ENCODE results near the gene CCL27.

The CCL27 gene, protein sequence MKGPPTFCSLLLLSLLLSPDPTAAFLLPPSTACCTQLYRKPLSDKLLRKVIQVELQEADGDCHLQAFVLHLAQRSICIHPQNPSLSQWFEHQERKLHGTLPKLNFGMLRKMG

GRCh38 chr9:34662526-34663302 lies at the start of gene CCL27:
TSS of gene CCL27 (minus strand) at chr9:34662657. CDS start at chr9:34662633, 24 bp downstream.
- H3K4me3 Mint-ChIP-seq = peak within 1 kb of the TSS in 1 of 2 donors; percentile 15
- H3K4me1 Mint-ChIP-seq = peaks cover 48% of the 10 kb centered on the region
- H3K27ac Mint-ChIP-seq = peak within 1 kb of the TSS in 1 of 2 donors; percentile 30
- ATAC-seq (no peak), DNase-seq (no peak)
- no peaks in the 10 kb centered on the region for H3K9me3 Mint-ChIP-seq
- no peaks in the 10 kb centered on the region for H3K27me3 Mint-ChIP-seq

GRCh38 chr9:34712140-34712539 lies 49.7 kb upstream of the CCL27 start:
- Mint-ChIP-seq H3K9me3 (no peaks in the 10 kb centered on the region), H3K27me3 (peaks cover 10% of the 10 kb centered on the region), H3K27ac (no peak overlapping the region), H3K4me1 (no peaks in the 10 kb centered on the region), H3K4me3 (no peak overlapping the region)
- no peak for DNase-seq
- no peak for ATAC-seq

DNA sequence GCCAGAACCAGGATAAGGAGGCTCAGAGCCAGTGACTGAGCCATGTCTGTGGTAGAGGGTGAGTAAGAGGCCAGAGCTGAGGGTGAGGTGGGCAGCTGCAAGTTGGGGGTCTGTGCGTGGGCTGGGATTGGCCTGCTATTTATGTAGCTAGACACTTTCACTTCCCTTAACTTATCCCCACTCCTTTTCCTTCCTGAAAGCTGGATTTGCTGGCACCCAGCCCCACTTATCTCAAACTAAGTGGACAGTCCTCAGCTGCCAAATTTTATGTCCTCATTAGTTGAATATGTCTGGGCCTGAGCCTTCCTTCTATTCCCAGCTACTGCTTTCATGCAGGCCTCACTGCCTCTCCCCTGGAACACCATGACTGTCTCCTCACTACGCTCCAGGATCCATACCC lies 47.6 kb upstream of the CCL27 start, which contains the start of gene CCL21:
Gene CCL21 (minus strand): TSS at position 114 of the 400 bp plus-strand sequence. CDS start 70 bp downstream, at position 44.
- ATAC-seq = no peak
- H3K27ac Mint-ChIP-seq = peak within 1 kb of the TSS in 1 of 2 donors; percentile 55
- no peaks in the 10 kb centered on the region for H3K9me3 Mint-ChIP-seq
- H3K4me1 Mint-ChIP-seq = no peaks in the 10 kb centered on the region
- DNase-seq = no peak
- H3K27me3 Mint-ChIP-seq = peaks cover 10% of the 10 kb centered on the region
- H3K4me3 Mint-ChIP-seq = no peak within 1 kb of the TSS

- no peak overlapping the region for H3K4me3 Mint-ChIP-seq
- peaks cover 10% of the 10 kb centered on the region for H3K27me3 Mint-ChIP-seq
- H3K27ac Mint-ChIP-seq = no peak overlapping the region
- H3K9me3 Mint-ChIP-seq = no peaks in the 10 kb centered on the region
- DNase-seq (no peak), ATAC-seq (no peak)
- no peaks in the 10 kb centered on the region for H3K4me1 Mint-ChIP-seq
Measured at GRCh38 chr9:34709196-34709978, 46.9 kb upstream of the CCL27 start.

GRCh38 chr9:34707130-34707529 lies 44.7 kb upstream of the CCL27 start:
- H3K9me3 Mint-ChIP-seq = no peaks in the 10 kb centered on the region
- DNase-seq = no peak
- no peaks in the 10 kb centered on the region for H3K27me3 Mint-ChIP-seq
- no peak for ATAC-seq
- no peak overlapping the region for H3K27ac Mint-ChIP-seq
- no peak overlapping the region for H3K4me3 Mint-ChIP-seq
- H3K4me1 Mint-ChIP-seq = peaks cover 2% of the 10 kb centered on the region

- H3K9me3 Mint-ChIP-seq = no peaks in the 10 kb centered on the region
- ATAC-seq (peak; percentile 81), DNase-seq (peak; percentile 75 to 77)
- H3K4me3 Mint-ChIP-seq = peak overlapping the region; percentile 68 to 84
- peaks cover 6% of the 10 kb centered on the region for H3K4me1 Mint-ChIP-seq
- peaks cover 13% of the 10 kb centered on the region for H3K27me3 Mint-ChIP-seq
- peak overlapping the region in 1 of 2 donors; percentile 75 for H3K27ac Mint-ChIP-seq
Measured at GRCh38 chr9:34701769-34702736, 39.6 kb upstream of the CCL27 start.

- peak; percentile 90 for ATAC-seq
- Mint-ChIP-seq H3K4me3 (peak overlapping the region; percentile 68 to 84), H3K27me3 (peaks cover 13% of the 10 kb centered on the region), H3K4me1 (peaks cover 6% of the 10 kb centered on the region), H3K9me3 (no peaks in the 10 kb centered on the region), H3K27ac (no peak overlapping the region)
- peak; percentile 82 to 83 for DNase-seq
Measured at GRCh38 chr9:34701023-34701768, 38.7 kb upstream of the CCL27 start.

DNA sequence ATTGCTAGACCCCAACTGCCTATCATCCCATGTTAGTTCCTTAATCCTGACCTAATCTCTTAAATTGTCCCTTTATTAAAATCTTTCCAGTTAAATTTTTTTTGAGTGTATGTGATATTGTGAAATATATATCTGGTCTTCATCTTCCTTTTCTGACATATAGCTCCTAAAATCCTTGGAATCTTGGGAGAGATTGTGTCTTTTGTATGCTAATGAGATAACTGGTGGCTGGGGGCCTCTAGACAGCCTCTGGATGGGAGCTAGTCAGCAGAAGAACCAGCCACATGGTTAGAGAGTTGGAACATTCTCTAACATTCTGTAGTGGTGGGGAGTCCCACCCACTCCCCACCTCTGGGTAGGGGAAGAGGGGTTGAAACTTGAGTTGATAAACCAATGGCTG lies 32.4 kb upstream of the CCL27 start:
- no peak for ATAC-seq
- no peak for DNase-seq
- Mint-ChIP-seq H3K27ac (no peak overlapping the region), H3K27me3 (peaks cover 1% of the 10 kb centered on the region), H3K4me1 (no peaks in the 10 kb centered on the region), H3K9me3 (no peaks in the 10 kb centered on the region), H3K4me3 (no peak overlapping the region)

GRCh38 chr9:34693560-34693959 lies 31.1 kb upstream of the CCL27 start:
- H3K4me3 Mint-ChIP-seq = no peak overlapping the region
- no peaks in the 10 kb centered on the region for H3K4me1 Mint-ChIP-seq
- H3K9me3 Mint-ChIP-seq = no peaks in the 10 kb centered on the region
- H3K27ac Mint-ChIP-seq = no peak overlapping the region
- DNase-seq (no peak), ATAC-seq (no peak)
- H3K27me3 Mint-ChIP-seq = no peaks in the 10 kb centered on the region

- H3K27ac Mint-ChIP-seq = no peak overlapping the region
- no peak for DNase-seq
- H3K27me3 Mint-ChIP-seq = no peaks in the 10 kb centered on the region
- no peak for ATAC-seq
- no peak overlapping the region for H3K4me3 Mint-ChIP-seq
- no peaks in the 10 kb centered on the region for H3K4me1 Mint-ChIP-seq
- no peaks in the 10 kb centered on the region for H3K9me3 Mint-ChIP-seq
Measured at GRCh38 chr9:34691936-34692315, 29.5 kb upstream of the CCL27 start.

DNA sequence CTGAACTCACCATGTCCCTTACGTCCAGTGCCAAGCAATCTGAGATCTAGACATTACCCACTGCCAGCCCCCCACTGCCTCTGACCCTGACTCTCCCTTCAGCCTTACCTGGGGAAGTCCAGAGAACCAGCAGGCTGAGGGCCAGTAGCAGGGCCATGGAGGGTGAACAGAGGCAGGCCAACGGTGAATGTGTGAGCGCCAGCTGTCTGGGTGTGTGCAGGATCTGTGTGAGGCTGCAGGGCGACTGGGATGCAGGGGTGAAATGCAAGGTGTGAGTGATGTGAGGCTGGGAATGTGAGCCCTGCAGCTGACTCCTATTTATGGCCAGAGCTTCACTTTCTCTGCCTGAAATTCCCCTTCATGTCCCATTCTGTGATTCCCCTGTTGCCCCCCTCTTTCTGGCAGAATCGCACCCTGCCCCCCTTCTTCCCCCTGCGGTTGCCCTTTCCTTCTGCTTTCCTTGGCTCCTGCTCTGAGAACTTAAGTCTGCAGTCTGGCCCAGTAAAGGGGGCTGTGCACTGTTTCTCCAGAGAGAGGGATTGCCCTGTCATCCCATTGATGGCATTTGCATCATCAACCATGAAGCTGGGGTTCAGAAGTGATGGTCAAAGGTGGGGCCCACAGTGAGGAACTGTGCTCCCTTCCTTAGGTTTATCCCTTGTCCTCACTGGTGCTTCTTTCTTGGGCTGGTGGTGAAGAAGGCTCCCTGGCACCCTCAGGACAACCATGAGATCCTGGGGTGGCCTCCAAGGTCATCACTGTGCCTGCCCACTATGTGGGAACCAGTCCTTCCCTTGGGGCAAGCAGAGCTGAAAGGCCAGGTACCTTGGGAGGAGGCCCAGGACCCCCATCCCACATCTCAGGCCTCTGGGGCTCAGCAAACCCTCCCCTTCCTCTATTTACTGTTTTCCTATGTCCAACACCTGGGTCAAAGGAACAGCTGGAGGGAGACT lies 28.8 kb upstream of the CCL27 start, which contains the start of gene CCL19:
Gene CCL19 (minus strand): TSS at position 294 of the 953 bp plus-strand sequence. CDS start 137 bp downstream, at position 157.
- Mint-ChIP-seq H3K4me1 (no peaks in the 10 kb centered on the region), H3K4me3 (no peak within 1 kb of the TSS), H3K9me3 (no peaks in the 10 kb centered on the region), H3K27ac (no peak within 1 kb of the TSS), H3K27me3 (no peaks in the 10 kb centered on the region)
- DNase-seq (no peak), ATAC-seq (no peak)

DNA sequence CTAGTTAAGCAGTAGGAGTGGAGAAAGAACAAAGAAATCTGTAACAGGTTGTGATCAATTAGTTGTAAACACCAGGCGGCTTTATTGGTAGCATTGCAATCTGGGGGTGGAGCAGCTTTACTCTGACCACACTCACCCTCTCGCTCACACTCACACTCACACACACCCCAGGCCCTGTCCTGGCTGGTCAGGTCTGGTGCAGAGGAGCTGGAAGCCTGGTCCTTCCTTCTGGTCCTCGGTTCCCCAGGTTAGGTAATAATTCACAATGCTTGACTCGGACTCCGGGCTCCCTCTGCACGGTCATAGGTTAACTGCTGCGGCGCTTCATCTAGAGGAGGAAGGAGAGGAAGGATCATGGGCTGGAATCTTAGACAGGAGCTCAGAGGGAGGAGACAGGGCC lies 27.1 kb upstream of the CCL27 start:
- Mint-ChIP-seq H3K27ac (no peak overlapping the region), H3K27me3 (no peaks in the 10 kb centered on the region), H3K9me3 (no peaks in the 10 kb centered on the region), H3K4me1 (peaks cover 3% of the 10 kb centered on the region), H3K4me3 (no peak overlapping the region)
- DNase-seq = no peak
- no peak for ATAC-seq

DNA sequence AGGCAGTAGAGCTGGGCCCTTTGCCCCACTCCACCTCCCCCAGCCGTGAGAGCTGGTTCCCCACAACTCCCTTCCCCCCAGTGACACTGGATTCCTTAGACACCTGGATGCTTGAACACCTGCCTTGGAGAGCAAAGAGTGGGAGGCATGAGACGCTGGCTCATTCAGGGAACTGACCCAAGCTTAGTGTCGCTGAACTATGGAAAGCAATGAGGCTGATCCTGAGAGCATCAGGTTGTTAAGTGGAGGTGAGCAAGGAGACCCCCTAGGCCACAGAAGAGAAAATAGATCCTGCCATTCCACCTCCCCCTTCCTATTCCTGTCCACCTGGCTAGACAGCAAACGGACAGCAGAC lies 26.6 kb upstream of the CCL27 start:
- Mint-ChIP-seq H3K9me3 (no peaks in the 10 kb centered on the region), H3K27me3 (no peaks in the 10 kb centered on the region), H3K27ac (no peak overlapping the region), H3K4me3 (no peak overlapping the region), H3K4me1 (peaks cover 7% of the 10 kb centered on the region)
- no peak for DNase-seq
- ATAC-seq = no peak

Data from stimulated activated naive CD8-positive, alpha-beta T cell treated with anti-CD3 and anti-CD28 coated beads, Interleukin-15, amount 100 ng/mL, for 72 hours (primary cell).